ENCODE data around the gene CTSW. TPM values are rescaled to one million over a fixed set of nuclear protein-coding genes. Genes with fewer than 3 reads are reported as not detected.

CTSW gene
- polyA plus RNA-seq, 1 donor from 2014 or later = not detected

DNA sequence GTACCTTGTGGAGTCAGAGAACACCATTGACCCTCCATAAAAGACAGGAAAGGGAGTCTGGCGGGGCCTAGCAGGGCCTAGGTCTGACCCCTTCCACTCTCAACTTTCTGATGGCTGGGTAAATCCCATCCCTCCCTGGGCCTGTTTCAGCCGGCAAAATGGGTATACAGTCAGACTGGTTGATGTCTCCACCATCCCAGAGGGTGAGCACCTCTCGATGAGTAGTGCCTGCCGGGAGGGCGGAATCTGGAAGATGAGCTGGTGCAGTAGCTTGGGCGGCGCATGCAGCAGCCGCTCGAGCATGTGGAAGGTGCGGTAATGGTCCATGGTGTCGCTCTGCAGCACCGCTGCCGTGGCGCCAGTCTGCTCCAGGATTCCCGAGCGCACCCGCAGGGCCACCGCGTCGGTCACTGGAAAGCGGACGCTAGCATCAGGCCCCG lies 8.1 kb downstream of the CTSW start:
- peak overlapping the region; percentile 97 for H3K9ac ChIP-seq (ENCODE audit: low read length)
- peak overlapping the region; percentile 94 for H3K4me2 ChIP-seq (ENCODE audit: low read length)
- H3K27ac ChIP-seq (ENCODE audit: low read length) = peak overlapping the region; percentile 92
- no peaks in the 10 kb centered on the region for H4K20me1 ChIP-seq (ENCODE audit: insufficient read depth)
- H3K36me3 ChIP-seq (ENCODE audit: insufficient read depth, low read length) = no peaks in the 10 kb centered on the region
- H3K4me3 ChIP-seq (ENCODE audit: low read length) = peak overlapping the region; percentile 96
- H3K9me3 ChIP-seq (ENCODE audit: low read length) = no peaks in the 10 kb centered on the region
- no peak for TF ChIP-seq POLR2AphosphoS5 (IDR thresholded peaks at IDR 0.05)
- peak; percentile 93 for TF ChIP-seq MXI1 (conservative IDR thresholded peaks at IDR 0.05; ENCODE audit: poor library complexity, severe bottlenecking)
- no peak for TF ChIP-seq TAF1 (IDR thresholded peaks at IDR 0.05; ENCODE audit: low read depth)
- peaks cover 17% of the 10 kb centered on the region for H3K79me2 ChIP-seq (replicated peaks; ENCODE audit: insufficient read depth, low read length)
- H2AFZ ChIP-seq (ENCODE audit: low read depth, low read length) = peak overlapping the region; percentile 92
- no peaks in the 10 kb centered on the region for H3K27me3 ChIP-seq (ENCODE audit: insufficient read depth, low read depth, low read length)
- H3K9me2 ChIP-seq (ENCODE audit: insufficient read depth, low read length) = no peaks in the 10 kb centered on the region
- peaks cover 4% of the 10 kb centered on the region for H3F3A ChIP-seq (ENCODE audit: insufficient read depth, low read length, poor library complexity, severe bottlenecking)

DNA sequence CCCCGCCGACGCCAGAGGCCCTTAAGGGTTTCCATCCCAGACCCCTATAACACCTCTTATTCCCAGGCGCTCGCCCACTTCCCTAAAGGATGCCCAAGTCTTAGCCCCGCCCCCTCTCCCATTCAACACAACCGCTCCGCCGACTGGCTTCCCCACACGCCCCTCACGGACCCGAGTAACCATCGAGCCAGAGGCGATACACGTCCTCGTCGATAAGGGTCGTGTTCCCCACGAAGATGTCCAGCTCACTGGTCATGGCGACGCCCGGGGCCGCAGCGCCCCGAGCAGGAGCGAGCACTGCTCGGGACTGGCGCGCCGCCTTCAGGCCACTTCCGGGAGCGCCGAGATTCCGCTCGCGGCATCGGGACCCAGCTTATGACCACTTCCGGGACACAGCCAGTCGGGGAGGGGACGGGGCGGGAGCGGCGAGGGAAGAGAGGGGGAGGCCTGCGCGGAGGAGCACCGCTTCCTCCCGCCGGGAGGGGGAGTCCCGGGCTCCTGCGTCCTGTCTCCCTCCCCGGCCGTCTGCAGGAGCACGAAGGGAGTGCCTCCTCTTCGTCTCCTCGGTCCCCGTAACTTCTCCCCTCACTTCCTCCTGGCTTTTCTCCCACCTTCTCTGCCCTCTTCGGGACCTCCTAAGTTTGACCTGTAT lies 8.7 kb downstream of the CTSW start, which contains the start of gene FIBP:
Gene FIBP (minus strand): TSS at position 309 of the 652 bp plus-strand sequence. CDS start 53 bp downstream, at position 256.
- Histone ChIP-seq H3K27ac (ENCODE audit: low read length) (peak within 1 kb of the TSS; percentile 92), H3K9ac (ENCODE audit: low read length) (peak within 1 kb of the TSS; percentile 97), H3K79me2 (replicated peaks; ENCODE audit: insufficient read depth, low read length) (peaks cover 17% of the 10 kb centered on the region), H3K9me3 (ENCODE audit: low read length) (no peaks in the 10 kb centered on the region), H3K4me3 (ENCODE audit: low read length) (peak within 1 kb of the TSS; percentile 96), H2AFZ (ENCODE audit: low read depth, low read length) (peak within 1 kb of the TSS; percentile 92), H3K36me3 (ENCODE audit: insufficient read depth, low read length) (no peaks in the 10 kb centered on the region), H3F3A (ENCODE audit: insufficient read depth, low read length, poor library complexity, severe bottlenecking) (peaks cover 4% of the 10 kb centered on the region), H3K27me3 (ENCODE audit: insufficient read depth, low read depth, low read length) (no peaks in the 10 kb centered on the region), H3K9me2 (ENCODE audit: insufficient read depth, low read length) (no peaks in the 10 kb centered on the region), H3K4me2 (ENCODE audit: low read length) (peak within 1 kb of the TSS; percentile 94), H4K20me1 (ENCODE audit: insufficient read depth) (no peaks in the 10 kb centered on the region)
- TF ChIP-seq, protein P1, sequence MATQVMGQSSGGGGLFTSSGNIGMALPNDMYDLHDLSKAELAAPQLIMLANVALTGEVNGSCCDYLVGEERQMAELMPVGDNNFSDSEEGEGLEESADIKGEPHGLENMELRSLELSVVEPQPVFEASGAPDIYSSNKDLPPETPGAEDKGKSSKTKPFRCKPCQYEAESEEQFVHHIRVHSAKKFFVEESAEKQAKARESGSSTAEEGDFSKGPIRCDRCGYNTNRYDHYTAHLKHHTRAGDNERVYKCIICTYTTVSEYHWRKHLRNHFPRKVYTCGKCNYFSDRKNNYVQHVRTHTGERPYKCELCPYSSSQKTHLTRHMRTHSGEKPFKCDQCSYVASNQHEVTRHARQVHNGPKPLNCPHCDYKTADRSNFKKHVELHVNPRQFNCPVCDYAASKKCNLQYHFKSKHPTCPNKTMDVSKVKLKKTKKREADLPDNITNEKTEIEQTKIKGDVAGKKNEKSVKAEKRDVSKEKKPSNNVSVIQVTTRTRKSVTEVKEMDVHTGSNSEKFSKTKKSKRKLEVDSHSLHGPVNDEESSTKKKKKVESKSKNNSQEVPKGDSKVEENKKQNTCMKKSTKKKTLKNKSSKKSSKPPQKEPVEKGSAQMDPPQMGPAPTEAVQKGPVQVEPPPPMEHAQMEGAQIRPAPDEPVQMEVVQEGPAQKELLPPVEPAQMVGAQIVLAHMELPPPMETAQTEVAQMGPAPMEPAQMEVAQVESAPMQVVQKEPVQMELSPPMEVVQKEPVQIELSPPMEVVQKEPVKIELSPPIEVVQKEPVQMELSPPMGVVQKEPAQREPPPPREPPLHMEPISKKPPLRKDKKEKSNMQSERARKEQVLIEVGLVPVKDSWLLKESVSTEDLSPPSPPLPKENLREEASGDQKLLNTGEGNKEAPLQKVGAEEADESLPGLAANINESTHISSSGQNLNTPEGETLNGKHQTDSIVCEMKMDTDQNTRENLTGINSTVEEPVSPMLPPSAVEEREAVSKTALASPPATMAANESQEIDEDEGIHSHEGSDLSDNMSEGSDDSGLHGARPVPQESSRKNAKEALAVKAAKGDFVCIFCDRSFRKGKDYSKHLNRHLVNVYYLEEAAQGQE (IDR thresholded peaks at IDR 0.05; ENCODE audit: borderline replicate concordance) = peak; percentile 89
- TF ChIP-seq, protein P2, sequence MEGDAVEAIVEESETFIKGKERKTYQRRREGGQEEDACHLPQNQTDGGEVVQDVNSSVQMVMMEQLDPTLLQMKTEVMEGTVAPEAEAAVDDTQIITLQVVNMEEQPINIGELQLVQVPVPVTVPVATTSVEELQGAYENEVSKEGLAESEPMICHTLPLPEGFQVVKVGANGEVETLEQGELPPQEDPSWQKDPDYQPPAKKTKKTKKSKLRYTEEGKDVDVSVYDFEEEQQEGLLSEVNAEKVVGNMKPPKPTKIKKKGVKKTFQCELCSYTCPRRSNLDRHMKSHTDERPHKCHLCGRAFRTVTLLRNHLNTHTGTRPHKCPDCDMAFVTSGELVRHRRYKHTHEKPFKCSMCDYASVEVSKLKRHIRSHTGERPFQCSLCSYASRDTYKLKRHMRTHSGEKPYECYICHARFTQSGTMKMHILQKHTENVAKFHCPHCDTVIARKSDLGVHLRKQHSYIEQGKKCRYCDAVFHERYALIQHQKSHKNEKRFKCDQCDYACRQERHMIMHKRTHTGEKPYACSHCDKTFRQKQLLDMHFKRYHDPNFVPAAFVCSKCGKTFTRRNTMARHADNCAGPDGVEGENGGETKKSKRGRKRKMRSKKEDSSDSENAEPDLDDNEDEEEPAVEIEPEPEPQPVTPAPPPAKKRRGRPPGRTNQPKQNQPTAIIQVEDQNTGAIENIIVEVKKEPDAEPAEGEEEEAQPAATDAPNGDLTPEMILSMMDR (IDR thresholded peaks at IDR 0.05; ENCODE audit: poor library complexity, severe bottlenecking) = peak; percentile 99
- peak; percentile 70 for TF ChIP-seq RAD21 (conservative IDR thresholded peaks at IDR 0.05)
- peak; percentile 90 for TF ChIP-seq MXI1 (conservative IDR thresholded peaks at IDR 0.05; ENCODE audit: poor library complexity, severe bottlenecking)
- TF ChIP-seq EZH2 (IDR thresholded peaks at IDR 0.05; ENCODE audit: borderline replicate concordance, insufficient read depth, low read length, poor library complexity, severe bottlenecking) = no peak
- TF ChIP-seq POLR2AphosphoS5 (IDR thresholded peaks at IDR 0.05) = peak; percentile 98
- TF ChIP-seq SMC3 (conservative IDR thresholded peaks at IDR 0.05; ENCODE audit: poor library complexity) = peak; percentile 71
- TF ChIP-seq EP300 (conservative IDR thresholded peaks at IDR 0.05; ENCODE audit: poor library complexity, severe bottlenecking) = peak; percentile 79
- peak; percentile 68 for TF ChIP-seq TAF1 (IDR thresholded peaks at IDR 0.05; ENCODE audit: low read depth)

Data from neural cell (in vitro differentiated cells).